ENCODE data around the gene BMPR1B. TPM values are rescaled to one million over a fixed set of nuclear protein-coding genes. Genes with fewer than 3 reads are reported as not detected.

The BMPR1B gene
- total and polyA plus RNA-seq, 9 donors = 4.9 to 35.7 (median 13.3) TPM

DNA sequence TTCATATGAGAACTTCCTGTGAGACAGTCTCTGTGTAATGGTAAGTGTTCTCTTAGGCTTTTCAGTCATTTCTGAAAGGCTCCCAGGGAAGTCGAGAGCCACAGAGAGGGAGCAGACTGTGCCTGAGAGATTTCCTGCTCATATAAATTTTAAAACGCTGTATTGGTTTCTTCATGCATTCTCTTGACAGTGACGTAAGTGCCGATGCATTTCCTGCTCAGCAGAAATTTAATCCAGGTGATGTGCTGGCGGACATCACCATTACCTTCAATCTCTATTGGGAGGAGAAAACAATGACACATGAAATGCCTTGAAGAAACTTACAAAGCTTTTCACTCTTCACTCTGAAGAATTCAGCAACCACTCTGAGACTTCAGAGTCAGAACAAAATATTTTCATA is 383.6 kb downstream of the BMPR1B start:
- no peak for TF ChIP-seq POLR2A (IDR thresholded peaks at IDR 0.05)
- no peak for TF ChIP-seq EP300 (IDR thresholded peaks at IDR 0.05)
- TF ChIP-seq, protein P1, sequence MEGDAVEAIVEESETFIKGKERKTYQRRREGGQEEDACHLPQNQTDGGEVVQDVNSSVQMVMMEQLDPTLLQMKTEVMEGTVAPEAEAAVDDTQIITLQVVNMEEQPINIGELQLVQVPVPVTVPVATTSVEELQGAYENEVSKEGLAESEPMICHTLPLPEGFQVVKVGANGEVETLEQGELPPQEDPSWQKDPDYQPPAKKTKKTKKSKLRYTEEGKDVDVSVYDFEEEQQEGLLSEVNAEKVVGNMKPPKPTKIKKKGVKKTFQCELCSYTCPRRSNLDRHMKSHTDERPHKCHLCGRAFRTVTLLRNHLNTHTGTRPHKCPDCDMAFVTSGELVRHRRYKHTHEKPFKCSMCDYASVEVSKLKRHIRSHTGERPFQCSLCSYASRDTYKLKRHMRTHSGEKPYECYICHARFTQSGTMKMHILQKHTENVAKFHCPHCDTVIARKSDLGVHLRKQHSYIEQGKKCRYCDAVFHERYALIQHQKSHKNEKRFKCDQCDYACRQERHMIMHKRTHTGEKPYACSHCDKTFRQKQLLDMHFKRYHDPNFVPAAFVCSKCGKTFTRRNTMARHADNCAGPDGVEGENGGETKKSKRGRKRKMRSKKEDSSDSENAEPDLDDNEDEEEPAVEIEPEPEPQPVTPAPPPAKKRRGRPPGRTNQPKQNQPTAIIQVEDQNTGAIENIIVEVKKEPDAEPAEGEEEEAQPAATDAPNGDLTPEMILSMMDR (IDR thresholded peaks at IDR 0.05) = no peak
- no peaks in the 10 kb centered on the region for H3K36me3 ChIP-seq
- H3K4me1 ChIP-seq (ENCODE audit: insufficient read depth) = no peaks in the 10 kb centered on the region
- peaks cover 0 to 7% of the 10 kb centered on the region in 2 donors for H3K9me3 ChIP-seq
- no peak overlapping the region for H3K27ac ChIP-seq
- no peak for DNase-seq
- H3K27me3 ChIP-seq = no peaks in the 10 kb centered on the region
- no peak overlapping the region for H3K4me3 ChIP-seq
- intact Hi-C loops (cut with DNase I) = no loop called here
- 92 to 93% (median 92%) methylated on average over 5 of the region's 5 CpGs for WGBS, 3 donors

DNA sequence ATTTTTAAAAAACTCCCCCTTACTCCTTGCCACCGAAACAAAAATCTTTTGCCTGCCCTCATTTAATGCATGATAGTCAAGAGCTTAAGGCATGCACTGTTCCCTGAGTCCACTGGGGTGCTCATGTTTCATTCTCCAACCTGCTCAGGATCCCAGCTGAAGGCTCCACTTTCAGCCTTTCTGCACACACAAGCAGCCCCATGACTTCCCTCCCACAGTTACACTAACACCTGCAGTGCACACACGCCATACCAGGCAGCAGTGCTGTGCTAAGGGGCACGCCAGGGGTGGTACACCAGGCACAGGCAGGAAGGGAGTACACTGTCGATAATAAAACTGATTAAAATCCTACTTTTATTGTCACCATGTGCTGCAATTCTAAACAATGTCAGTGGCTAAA is 385.2 kb downstream of the BMPR1B start:
- intact Hi-C loops (cut with DNase I) = no loop called here
- TF ChIP-seq POLR2A (IDR thresholded peaks at IDR 0.05) (no peak), EP300 (IDR thresholded peaks at IDR 0.05) (no peak)
- TF ChIP-seq, protein P1 (IDR thresholded peaks at IDR 0.05) = no peak
- H3K27me3 ChIP-seq = no peaks in the 10 kb centered on the region
- H3K27ac ChIP-seq = no peak overlapping the region
- H3K9me3 ChIP-seq = peaks cover 0 to 7% of the 10 kb centered on the region in 2 donors
- no peaks in the 10 kb centered on the region for H3K36me3 ChIP-seq
- no peaks in the 10 kb centered on the region for H3K4me1 ChIP-seq (ENCODE audit: insufficient read depth)
- DNase-seq = no peak
- H3K4me3 ChIP-seq = no peak overlapping the region
- WGBS, 3 donors = 85 to 98% (median 90%) methylated on average over 4 of the region's 4 CpGs

DNA sequence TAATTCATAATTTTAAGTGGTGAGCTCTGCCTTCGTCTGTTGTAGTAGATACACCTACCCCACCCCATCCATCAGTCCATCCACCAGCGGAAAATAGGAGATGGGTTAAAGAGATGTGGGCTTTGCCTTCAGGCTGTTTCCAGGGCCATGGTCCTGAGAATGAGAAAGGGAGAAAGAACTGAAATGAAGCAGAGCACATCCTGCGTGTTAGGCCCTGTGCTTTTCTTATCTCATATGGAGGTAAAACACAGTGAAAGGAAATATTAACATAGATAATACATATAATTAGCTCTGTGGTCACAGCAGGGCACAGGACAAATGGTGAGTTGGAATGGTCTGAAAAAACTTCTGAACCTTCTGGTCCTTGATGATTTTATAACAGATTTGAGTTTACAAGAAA is 393.5 kb downstream of the BMPR1B start:
- no peak for DNase-seq
- no peak overlapping the region for H3K4me3 ChIP-seq
- H3K27ac ChIP-seq = no peak overlapping the region
- 84 to 91% (median 91%) methylated on average over 3 of the region's 3 CpGs for WGBS, 3 donors
- no peaks in the 10 kb centered on the region for H3K36me3 ChIP-seq
- intact Hi-C loops (cut with DNase I) = no loop called here
- no peak for TF ChIP-seq POLR2A (IDR thresholded peaks at IDR 0.05)
- TF ChIP-seq, protein P1 (IDR thresholded peaks at IDR 0.05) = no peak
- no peak for TF ChIP-seq EP300 (IDR thresholded peaks at IDR 0.05)
- no peaks in the 10 kb centered on the region for H3K4me1 ChIP-seq (ENCODE audit: insufficient read depth)
- H3K27me3 ChIP-seq = no peaks in the 10 kb centered on the region
- no peaks in the 10 kb centered on the region for H3K9me3 ChIP-seq

DNA sequence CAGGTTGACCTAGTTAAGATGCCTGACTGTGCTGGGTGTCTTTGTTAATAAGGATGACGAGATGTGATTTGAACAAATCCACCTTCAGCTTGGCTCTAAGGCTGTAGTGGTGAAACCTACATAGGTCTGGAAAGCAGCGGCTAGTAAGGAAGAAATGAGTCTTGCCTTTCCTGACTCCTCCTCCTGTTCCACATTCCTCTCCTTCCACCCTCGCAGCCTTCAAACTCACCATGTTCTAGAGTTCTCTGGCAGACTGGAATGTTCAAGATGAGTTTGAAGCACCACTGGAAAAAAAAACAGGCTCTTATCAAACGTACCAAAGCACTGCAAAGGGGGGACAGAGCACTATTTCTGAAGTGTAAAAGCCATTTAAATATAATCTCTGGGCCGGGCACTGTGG is 395.4 kb downstream of the BMPR1B start:
- intact Hi-C loops (cut with DNase I) = no loop called here
- no peaks in the 10 kb centered on the region for H3K36me3 ChIP-seq
- no peak overlapping the region for H3K4me3 ChIP-seq
- TF ChIP-seq EP300 (IDR thresholded peaks at IDR 0.05) = no peak
- TF ChIP-seq POLR2A (IDR thresholded peaks at IDR 0.05) = no peak
- TF ChIP-seq, protein P1 (IDR thresholded peaks at IDR 0.05) = no peak
- H3K4me1 ChIP-seq (ENCODE audit: insufficient read depth) = no peaks in the 10 kb centered on the region
- no peak overlapping the region for H3K27ac ChIP-seq
- no peaks in the 10 kb centered on the region for H3K9me3 ChIP-seq
- 76 to 80% (median 80%) methylated on average over 5 of the region's 5 CpGs for WGBS, 3 donors
- no peak for DNase-seq
- no peaks in the 10 kb centered on the region for H3K27me3 ChIP-seq

Measured in ovary (tissue), 9 donors.